GM23338 (cell line): Measurements from ENCODE around the gene CD38. TPM values are rescaled to one million over a fixed set of nuclear protein-coding genes. Genes with fewer than 3 reads are reported as not detected.

Experiments used
- ATAC-seq: fragments of 200-7000 bp; cut with Tn5 transposase; 3 replicates; pipeline ENCODE4 v1.9.1; 2020
- DNase-seq: peaks from one replicate; pipeline ENCODE4 v3.0.0-alpha.2; 2015; ENCODE audit warnings: low spot score
- H2AFZ ChIP-seq: fragments of 200-600 bp; sonication (generic); 2 replicates; pipeline ENCODE4 v1.8.0; 2016; ENCODE audit warnings: antibody characterized with exemption, mild to moderate bottlenecking, moderate library complexity
- H3F3A ChIP-seq: fragments of 200-600 bp; sonication (generic); replicated peaks from 2 replicates; pipeline ENCODE4 v1.8.0; 2017; ENCODE audit warnings: antibody characterized with exemption, mixed run types, low read depth
- H3K27ac ChIP-seq: fragments of 200-600 bp; sonication (generic); 2 replicates; pipeline ENCODE4 v1.6.1; 2016; ENCODE audit warnings: low read depth
- H3K27me3 ChIP-seq: fragments of 200-600 bp; sonication (generic); 2 replicates; pipeline ENCODE4 v1.8.0; 2016; ENCODE audit warnings: mild to moderate bottlenecking, mixed run types, moderate library complexity; ENCODE audit not compliant: insufficient read depth
- H3K36me3 ChIP-seq: fragments of 200-600 bp; sonication (generic); 2 replicates; pipeline ENCODE4 v1.8.0; 2016; ENCODE audit warnings: mild to moderate bottlenecking; ENCODE audit not compliant: insufficient read depth
- H3K4me1 ChIP-seq: fragments of 200-600 bp; sonication (generic); 2 replicates; pipeline ENCODE4 v1.8.0; 2016; ENCODE audit warnings: mild to moderate bottlenecking, moderate library complexity; ENCODE audit not compliant: insufficient read depth
- H3K4me2 ChIP-seq: fragments of 200-600 bp; sonication (generic); 2 replicates; pipeline ENCODE4 v1.7.1; 2017; ENCODE audit warnings: mixed run types
- H3K4me3 ChIP-seq: fragments of 200-600 bp; sonication (generic); 2 replicates; pipeline ENCODE4 v1.6.1; 2016; ENCODE audit warnings: mixed run types
- H3K79me2 ChIP-seq: fragments of 200-600 bp; sonication (generic); replicated peaks from 2 replicates; pipeline ENCODE4 v1.8.0; 2017; ENCODE audit warnings: mild to moderate bottlenecking; ENCODE audit not compliant: insufficient read depth
- H3K9me2 ChIP-seq: fragments of 200-600 bp; sonication (generic); 2 replicates; pipeline ENCODE4 v1.8.0; 2017; ENCODE audit not compliant: insufficient read depth
- H4K20me1 ChIP-seq: fragments of 200-600 bp; sonication (generic); replicated peaks from 2 replicates; pipeline ENCODE4 v1.8.0; 2017; ENCODE audit warnings: mild to moderate bottlenecking; ENCODE audit not compliant: insufficient read depth
- H3K27ac Mint-ChIP-seq: 2 replicates; pipeline ENCODE4 v1.8.0; 2020; ENCODE audit warnings: inconsistent platforms, mild to moderate bottlenecking, moderate library complexity, mixed read lengths
- H3K27me3 Mint-ChIP-seq: 3 replicates; pipeline ENCODE4 v1.8.0; 2022; ENCODE audit warnings: low read depth, mild to moderate bottlenecking, moderate library complexity, mixed read lengths, inconsistent platforms; ENCODE audit not compliant: insufficient read depth, poor library complexity
- H3K36me3 Mint-ChIP-seq: 3 replicates; pipeline ENCODE4 v1.8.0; 2021; ENCODE audit warnings: low read depth, mild to moderate bottlenecking, inconsistent platforms, moderate library complexity, mixed read lengths
- H3K4me1 Mint-ChIP-seq: 3 replicates; pipeline ENCODE4 v1.8.0; 2020; ENCODE audit warnings: mild to moderate bottlenecking, inconsistent platforms, mixed read lengths
- H3K4me3 Mint-ChIP-seq: 3 replicates; pipeline ENCODE4 v1.8.0; 2021; ENCODE audit warnings: moderate library complexity, mild to moderate bottlenecking, inconsistent platforms, mixed read lengths
- H3K9me3 Mint-ChIP-seq: 3 replicates; pipeline ENCODE4 v1.8.0; 2020; ENCODE audit warnings: moderate library complexity, mild to moderate bottlenecking, inconsistent platforms, mixed read lengths
- EZH2 ChIP-seq: fragments of 200-600 bp; sonication (generic); IDR thresholded peaks from one replicate; pipeline ENCODE4 v1.8.0; 2017; ENCODE audit warnings: antibody characterized with exemption, mild to moderate bottlenecking, low read depth; ENCODE audit not compliant: unreplicated experiment
- JUNB ChIP-seq: IDR thresholded peaks from one replicate; pipeline ENCODE4 v1.6.1; 2016; ENCODE audit warnings: antibody characterized with exemption; ENCODE audit not compliant: unreplicated experiment
- POLR2AphosphoS5 ChIP-seq: IDR thresholded peaks from 2 replicates; pipeline ENCODE4 v1.6.1; 2016; ENCODE audit warnings: antibody characterized with exemption, low read depth
- ZNF114 ChIP-seq: fragments of 250-450 bp; sonication (Bioruptor Pico); IDR thresholded peaks from 2 replicates; pipeline ENCODE4 v1.5.0; 2020; ENCODE audit warnings: mild to moderate bottlenecking, moderate library complexity
- polyA plus RNA-seq: library from polyadenylated mRNA; unstranded; fragments of >200 nt; fragmentation: Nextera tagmentation; extraction: Ambion mirVana; gene quantifications from 2 replicates; pipeline ENCODE4 v1.2.1, GENCODE V29; 2016
- total RNA-seq: library from RNA; depleted of rRNA; stranded (reverse); fragments of >200 nt; shearing (Covaris generic); gene quantifications from 2 replicates; pipeline ENCODE4 v1.2.3, GENCODE V29; 2014
- TF ChIP-seq, protein P1 (sequence below): IDR thresholded peaks from 2 replicates; pipeline ENCODE4 v1.6.1; 2016; ENCODE audit warnings: antibody characterized with exemption
- TF ChIP-seq, protein P2 (sequence below): fragments of 250-450 bp; sonication (Bioruptor Pico); IDR thresholded peaks from 2 replicates; pipeline ENCODE4 v1.5.0; 2020; ENCODE audit warnings: mild to moderate bottlenecking, moderate library complexity
- TF ChIP-seq, protein P3 (sequence below), 2 experiments: fragments of 200-600 bp in 1 of 2; sonication (generic) in 1 of 2; conservative IDR thresholded peaks; 2 replicates each; pipeline versions ENCODE4 v1.5.1 to v1.6.1; 2016 to 2017; ENCODE audit warnings: antibody characterized with exemption in 2 of 2, low read depth in 2 of 2, mild to moderate bottlenecking in 2 of 2, moderate library complexity in 1 of 2

CD38 gene
- total and polyA plus RNA-seq, 2 experiments from 2014 or later = 0.17 to 0.24 TPM

DNA sequence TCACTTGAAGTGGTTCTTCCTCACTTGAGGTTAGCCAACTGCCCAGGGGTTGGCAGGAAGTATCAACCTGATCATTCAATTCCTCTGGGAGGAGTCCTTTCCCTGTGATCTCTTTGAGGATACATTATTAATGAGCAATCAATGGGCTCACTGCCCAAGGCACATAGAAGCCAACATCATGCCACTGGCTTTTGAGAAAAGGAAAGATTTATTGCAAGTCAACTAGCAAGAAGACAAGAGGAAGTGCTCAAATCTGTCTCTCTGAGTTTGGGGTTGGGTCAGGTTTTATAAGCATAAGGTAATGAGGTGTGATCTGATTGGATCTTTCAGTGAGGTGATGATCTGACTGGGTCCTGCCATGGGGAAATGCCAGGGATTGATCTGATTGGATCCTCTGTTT, 120.8 kb downstream of the CD38 start (continued):
- TF ChIP-seq, protein P1, sequence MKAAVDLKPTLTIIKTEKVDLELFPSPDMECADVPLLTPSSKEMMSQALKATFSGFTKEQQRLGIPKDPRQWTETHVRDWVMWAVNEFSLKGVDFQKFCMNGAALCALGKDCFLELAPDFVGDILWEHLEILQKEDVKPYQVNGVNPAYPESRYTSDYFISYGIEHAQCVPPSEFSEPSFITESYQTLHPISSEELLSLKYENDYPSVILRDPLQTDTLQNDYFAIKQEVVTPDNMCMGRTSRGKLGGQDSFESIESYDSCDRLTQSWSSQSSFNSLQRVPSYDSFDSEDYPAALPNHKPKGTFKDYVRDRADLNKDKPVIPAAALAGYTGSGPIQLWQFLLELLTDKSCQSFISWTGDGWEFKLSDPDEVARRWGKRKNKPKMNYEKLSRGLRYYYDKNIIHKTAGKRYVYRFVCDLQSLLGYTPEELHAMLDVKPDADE = no peak
- TF ChIP-seq JUNB = no peak

DNA sequence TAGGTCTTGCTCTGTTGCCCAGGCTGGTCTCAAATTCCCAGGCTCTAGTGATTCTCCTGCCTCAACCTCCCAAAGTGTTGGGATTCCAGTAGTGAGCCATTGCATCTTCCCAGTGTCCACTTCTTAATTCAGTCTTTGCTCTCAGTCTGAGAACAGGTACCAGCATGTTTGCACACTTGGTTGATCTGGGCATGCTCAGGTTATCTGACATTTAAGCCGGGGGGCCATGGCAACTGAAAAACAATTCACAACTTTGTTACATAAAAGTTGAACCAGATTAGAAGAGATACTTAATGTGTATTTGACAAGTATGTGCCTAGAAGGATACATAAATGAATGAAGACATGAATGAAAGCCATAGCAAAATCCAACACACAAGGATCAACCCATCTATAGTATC, 121.4 kb downstream of the CD38 start:
- ATAC-seq (no peak), DNase-seq (no peak)
- peaks cover 1% of the 10 kb centered on the region for H3K27me3 Mint-ChIP-seq
- Histone ChIP-seq H4K20me1 (no peaks in the 10 kb centered on the region), H3K9me2 (peaks cover 28% of the 10 kb centered on the region), H3K4me2 (no peak overlapping the region), H3K4me1 (no peaks in the 10 kb centered on the region), H3F3A (no peaks in the 10 kb centered on the region), H2AFZ (no peak overlapping the region), H3K36me3 (peaks cover 5% of the 10 kb centered on the region; the same call in 1 of the 2 replicates), H3K27me3 (no peaks in the 10 kb centered on the region), H3K4me3 (no peak overlapping the region), H3K27ac (no peak overlapping the region), H3K79me2 (no peaks in the 10 kb centered on the region)
- H3K36me3 Mint-ChIP-seq = no peaks in the 10 kb centered on the region
- H3K27ac Mint-ChIP-seq = no peak overlapping the region
- TF ChIP-seq, protein P2, sequence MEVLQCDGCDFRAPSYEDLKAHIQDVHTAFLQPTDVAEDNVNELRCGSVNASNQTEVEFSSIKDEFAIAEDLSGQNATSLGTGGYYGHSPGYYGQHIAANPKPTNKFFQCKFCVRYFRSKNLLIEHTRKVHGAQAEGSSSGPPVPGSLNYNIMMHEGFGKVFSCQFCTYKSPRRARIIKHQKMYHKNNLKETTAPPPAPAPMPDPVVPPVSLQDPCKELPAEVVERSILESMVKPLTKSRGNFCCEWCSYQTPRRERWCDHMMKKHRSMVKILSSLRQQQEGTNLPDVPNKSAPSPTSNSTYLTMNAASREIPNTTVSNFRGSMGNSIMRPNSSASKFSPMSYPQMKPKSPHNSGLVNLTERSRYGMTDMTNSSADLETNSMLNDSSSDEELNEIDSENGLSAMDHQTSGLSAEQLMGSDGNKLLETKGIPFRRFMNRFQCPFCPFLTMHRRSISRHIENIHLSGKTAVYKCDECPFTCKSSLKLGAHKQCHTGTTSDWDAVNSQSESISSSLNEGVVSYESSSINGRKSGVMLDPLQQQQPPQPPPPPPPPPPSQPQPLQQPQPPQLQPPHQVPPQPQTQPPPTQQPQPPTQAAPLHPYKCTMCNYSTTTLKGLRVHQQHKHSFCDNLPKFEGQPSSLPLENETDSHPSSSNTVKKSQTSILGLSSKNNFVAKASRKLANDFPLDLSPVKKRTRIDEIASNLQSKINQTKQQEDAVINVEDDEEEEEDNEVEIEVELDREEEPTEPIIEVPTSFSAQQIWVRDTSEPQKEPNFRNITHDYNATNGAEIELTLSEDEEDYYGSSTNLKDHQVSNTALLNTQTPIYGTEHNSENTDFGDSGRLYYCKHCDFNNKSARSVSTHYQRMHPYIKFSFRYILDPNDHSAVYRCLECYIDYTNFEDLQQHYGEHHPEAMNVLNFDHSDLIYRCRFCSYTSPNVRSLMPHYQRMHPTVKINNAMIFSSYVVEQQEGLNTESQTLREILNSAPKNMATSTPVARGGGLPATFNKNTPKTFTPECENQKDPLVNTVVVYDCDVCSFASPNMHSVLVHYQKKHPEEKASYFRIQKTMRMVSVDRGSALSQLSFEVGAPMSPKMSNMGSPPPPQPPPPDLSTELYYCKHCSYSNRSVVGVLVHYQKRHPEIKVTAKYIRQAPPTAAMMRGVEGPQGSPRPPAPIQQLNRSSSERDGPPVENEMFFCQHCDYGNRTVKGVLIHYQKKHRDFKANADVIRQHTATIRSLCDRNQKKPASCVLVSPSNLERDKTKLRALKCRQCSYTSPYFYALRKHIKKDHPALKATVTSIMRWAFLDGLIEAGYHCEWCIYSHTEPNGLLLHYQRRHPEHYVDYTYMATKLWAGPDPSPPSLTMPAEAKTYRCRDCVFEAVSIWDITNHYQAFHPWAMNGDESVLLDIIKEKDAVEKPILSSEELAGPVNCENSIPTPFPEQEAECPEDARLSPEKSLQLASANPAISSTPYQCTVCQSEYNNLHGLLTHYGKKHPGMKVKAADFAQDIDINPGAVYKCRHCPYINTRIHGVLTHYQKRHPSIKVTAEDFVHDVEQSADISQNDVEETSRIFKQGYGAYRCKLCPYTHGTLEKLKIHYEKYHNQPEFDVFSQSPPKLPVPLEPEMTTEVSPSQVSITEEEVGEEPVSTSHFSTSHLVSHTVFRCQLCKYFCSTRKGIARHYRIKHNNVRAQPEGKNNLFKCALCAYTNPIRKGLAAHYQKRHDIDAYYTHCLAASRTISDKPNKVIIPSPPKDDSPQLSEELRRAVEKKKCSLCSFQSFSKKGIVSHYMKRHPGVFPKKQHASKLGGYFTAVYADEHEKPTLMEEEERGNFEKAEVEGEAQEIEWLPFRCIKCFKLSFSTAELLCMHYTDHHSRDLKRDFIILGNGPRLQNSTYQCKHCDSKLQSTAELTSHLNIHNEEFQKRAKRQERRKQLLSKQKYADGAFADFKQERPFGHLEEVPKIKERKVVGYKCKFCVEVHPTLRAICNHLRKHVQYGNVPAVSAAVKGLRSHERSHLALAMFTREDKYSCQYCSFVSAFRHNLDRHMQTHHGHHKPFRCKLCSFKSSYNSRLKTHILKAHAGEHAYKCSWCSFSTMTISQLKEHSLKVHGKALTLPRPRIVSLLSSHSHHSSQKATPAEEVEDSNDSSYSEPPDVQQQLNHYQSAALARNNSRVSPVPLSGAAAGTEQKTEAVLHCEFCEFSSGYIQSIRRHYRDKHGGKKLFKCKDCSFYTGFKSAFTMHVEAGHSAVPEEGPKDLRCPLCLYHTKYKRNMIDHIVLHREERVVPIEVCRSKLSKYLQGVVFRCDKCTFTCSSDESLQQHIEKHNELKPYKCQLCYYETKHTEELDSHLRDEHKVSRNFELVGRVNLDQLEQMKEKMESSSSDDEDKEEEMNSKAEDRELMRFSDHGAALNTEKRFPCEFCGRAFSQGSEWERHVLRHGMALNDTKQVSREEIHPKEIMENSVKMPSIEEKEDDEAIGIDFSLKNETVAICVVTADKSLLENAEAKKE = no peak
- TF ChIP-seq POLR2AphosphoS5 = no peak
- TF ChIP-seq, protein P1 = no peak
- TF ChIP-seq ZNF114 (CRISPR knock-in tag) = no peak
- no peak for TF ChIP-seq EZH2
- TF ChIP-seq, protein P3, sequence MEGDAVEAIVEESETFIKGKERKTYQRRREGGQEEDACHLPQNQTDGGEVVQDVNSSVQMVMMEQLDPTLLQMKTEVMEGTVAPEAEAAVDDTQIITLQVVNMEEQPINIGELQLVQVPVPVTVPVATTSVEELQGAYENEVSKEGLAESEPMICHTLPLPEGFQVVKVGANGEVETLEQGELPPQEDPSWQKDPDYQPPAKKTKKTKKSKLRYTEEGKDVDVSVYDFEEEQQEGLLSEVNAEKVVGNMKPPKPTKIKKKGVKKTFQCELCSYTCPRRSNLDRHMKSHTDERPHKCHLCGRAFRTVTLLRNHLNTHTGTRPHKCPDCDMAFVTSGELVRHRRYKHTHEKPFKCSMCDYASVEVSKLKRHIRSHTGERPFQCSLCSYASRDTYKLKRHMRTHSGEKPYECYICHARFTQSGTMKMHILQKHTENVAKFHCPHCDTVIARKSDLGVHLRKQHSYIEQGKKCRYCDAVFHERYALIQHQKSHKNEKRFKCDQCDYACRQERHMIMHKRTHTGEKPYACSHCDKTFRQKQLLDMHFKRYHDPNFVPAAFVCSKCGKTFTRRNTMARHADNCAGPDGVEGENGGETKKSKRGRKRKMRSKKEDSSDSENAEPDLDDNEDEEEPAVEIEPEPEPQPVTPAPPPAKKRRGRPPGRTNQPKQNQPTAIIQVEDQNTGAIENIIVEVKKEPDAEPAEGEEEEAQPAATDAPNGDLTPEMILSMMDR (conservative IDR thresholded peaks at IDR 0.05; ENCODE audit: low read depth in 2 of 2) = no peak
- H3K4me3 Mint-ChIP-seq = no peak overlapping the region
- peaks cover 4% of the 10 kb centered on the region; the same call in 1 of the 3 replicates for H3K9me3 Mint-ChIP-seq
- H3K4me1 Mint-ChIP-seq = no peaks in the 10 kb centered on the region
